Activated naive CD4-positive, alpha-beta T cell treated with anti-CD3 and anti-CD28 coated beads, Interleukin-2, amount 50 U/mL, for 72 hours (primary cell): Measurements from ENCODE around the gene ADGRD1. TPM values are rescaled to one million over a fixed set of nuclear protein-coding genes. Genes with fewer than 3 reads are reported as not detected.

Experiments
- ATAC-seq, 2 donors: fragments of 150-1000 bp; cut with Tn5 transposase; 2 replicates each; pipeline ENCODE4 v1.10.0; 2021; ENCODE audit warnings: mild to moderate bottlenecking in 2 of 2, moderate library complexity in 2 of 2
- DNase-seq, 2 donors: peaks; one replicate each; pipeline ENCODE4 v3.0.0; 2021 to 2022; ENCODE audit warnings: low spot score in 2 of 2
- H3K27ac Mint-ChIP-seq, 2 donors: one replicate each; pipeline ENCODE4 v1.8.0; 2022; ENCODE audit warnings: mild to moderate bottlenecking in 2 of 2, mixed read lengths in 2 of 2
- H3K36me3 Mint-ChIP-seq, 2 donors: one replicate each; pipeline ENCODE4 v1.8.0; 2022; ENCODE audit warnings: mixed read lengths in 2 of 2
- H3K9me3 Mint-ChIP-seq, 2 donors: one replicate each; pipeline ENCODE4 v1.8.0; 2022; ENCODE audit warnings: mixed read lengths in 2 of 2
- total RNA-seq, 2 donors: library from RNA; stranded (reverse); gene quantifications; one replicate each; pipeline ENCODE4 v1.2.3, GENCODE V29; 2022

Gene ADGRD1
- total RNA-seq, 2 donors from 2014 or later, result 0.70 TPM; not detected in 1

DNA sequence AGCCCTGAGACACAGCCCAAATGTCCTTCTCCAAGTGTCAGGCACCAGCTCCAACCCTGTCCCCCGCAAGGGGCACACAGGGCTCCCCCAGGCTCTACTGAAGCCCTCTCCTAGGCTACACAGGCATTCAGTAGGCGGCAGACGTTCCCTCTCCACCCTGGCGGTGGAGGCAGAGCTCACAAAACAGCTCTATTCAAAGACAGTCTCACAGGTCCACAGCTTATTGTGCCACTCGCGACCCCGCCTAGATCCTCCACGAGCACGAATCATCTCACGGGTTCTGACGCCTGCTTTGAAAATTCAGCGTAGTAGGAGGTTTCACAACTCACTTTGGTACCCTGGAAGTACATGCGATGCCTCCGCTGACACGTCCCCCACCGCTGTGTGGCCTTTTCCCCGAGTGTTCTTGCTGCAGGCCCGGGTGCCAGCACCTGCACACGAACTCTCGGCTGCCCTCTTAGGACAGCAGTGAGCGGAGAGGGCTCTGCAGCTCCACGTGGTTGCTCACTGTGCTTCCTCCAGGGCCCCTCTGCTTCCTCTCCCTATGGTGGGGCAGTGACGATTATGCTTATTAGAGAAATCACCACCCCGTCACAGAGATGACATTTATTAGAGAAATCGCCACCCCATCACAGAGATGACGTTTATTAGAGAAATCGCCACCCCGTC, 78.5 kb downstream of the ADGRD1 start:
- ATAC-seq (no peak), DNase-seq (no peak)
- no peaks in the 10 kb centered on the region for H3K36me3 Mint-ChIP-seq
- peaks cover 11% of the 10 kb centered on the region in 2 donors for H3K9me3 Mint-ChIP-seq
- H3K27ac Mint-ChIP-seq, result peak overlapping the region in 1 of 2 donors; percentile 68

GRCh38 chr12:131033486-131033885, 79.8 kb downstream of the ADGRD1 start:
- no peak overlapping the region for H3K27ac Mint-ChIP-seq
- ATAC-seq, result no peak
- H3K9me3 Mint-ChIP-seq, result peaks cover 14 to 15% of the 10 kb centered on the region in 2 donors
- no peak for DNase-seq
- no peaks in the 10 kb centered on the region for H3K36me3 Mint-ChIP-seq

DNA sequence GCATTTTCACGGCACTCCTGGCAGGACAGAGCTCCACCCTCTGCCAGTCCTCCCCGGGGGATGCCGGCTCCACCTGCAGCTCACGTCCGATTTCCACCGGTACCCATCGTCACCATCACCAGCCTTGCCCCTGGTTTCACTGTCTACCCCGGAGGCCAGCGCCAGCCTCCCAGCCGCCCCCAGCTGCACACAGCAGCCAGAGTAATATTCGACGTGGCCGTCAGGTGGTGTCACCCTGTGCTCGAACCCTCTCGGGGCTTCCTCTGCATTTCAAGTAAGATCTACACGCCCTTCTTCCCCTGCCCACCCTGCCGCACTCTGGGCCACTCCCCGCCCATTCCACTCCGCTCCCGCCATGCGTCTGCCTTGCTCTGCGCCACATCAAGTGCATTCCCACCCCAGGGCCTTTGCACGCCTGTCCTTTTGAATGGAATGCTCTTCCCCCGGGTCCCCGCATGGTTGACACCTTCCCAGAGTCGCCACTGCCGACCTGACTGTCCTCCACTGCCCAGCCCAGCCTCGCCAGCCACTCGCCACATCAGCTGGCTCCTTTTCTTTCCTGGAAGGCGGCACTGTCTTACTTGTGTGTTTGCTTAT, 80.3 kb downstream of the ADGRD1 start:
- ATAC-seq (no peak), DNase-seq (no peak)
- no peaks in the 10 kb centered on the region for H3K36me3 Mint-ChIP-seq
- H3K9me3 Mint-ChIP-seq, result peaks cover 14 to 15% of the 10 kb centered on the region in 2 donors
- H3K27ac Mint-ChIP-seq, result no peak overlapping the region

GRCh38 chr12:131034631-131035244, 81.0 kb downstream of the ADGRD1 start:
- no peak for ATAC-seq
- Mint-ChIP-seq H3K9me3 (peaks cover 14 to 15% of the 10 kb centered on the region in 2 donors), H3K27ac (peak overlapping the region in 1 of 2 donors; percentile 22)

DNA sequence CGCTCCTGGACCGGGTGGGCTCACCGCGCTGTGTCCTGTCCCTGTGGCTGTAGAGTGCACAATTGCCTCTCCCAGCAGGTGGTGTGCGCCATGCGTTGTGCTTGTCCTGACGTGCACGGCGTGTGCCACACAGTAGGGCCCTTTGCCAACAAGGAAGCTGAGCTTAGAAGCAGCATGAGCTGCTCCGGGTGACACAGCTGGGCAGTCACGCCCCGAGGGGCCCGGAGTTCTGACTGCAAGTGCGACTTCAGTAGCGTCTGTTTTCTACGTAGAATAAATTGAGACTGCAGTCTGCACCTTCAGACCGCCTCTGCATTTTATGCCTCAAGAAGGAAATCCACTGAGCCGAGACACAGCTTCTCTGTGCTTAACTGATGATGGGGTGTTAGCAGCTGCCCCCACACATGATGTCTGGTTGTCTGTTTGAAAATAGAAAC, 81.6 kb downstream of the ADGRD1 start:
- H3K9me3 Mint-ChIP-seq, result peaks cover 14 to 15% of the 10 kb centered on the region in 2 donors
- no peak for DNase-seq

More at GRCh38 chr12:131034631-131035244, 81.0 kb downstream of the ADGRD1 start:
- H3K36me3 Mint-ChIP-seq, result no peaks in the 10 kb centered on the region
- DNase-seq, result no peak

GRCh38 chr12:131038159-131038558, 84.5 kb downstream of the ADGRD1 start:
- Mint-ChIP-seq H3K36me3 (no peaks in the 10 kb centered on the region), H3K9me3 (peaks cover 14 to 15% of the 10 kb centered on the region in 2 donors), H3K27ac (no peak overlapping the region)
- DNase-seq, result no peak
- no peak for ATAC-seq

More for the DNA sequence above, 81.6 kb downstream of the ADGRD1 start:
- ATAC-seq, result no peak
- H3K36me3 Mint-ChIP-seq, result no peaks in the 10 kb centered on the region
- H3K27ac Mint-ChIP-seq, result peak overlapping the region in 1 of 2 donors; percentile 22

- H3K27ac Mint-ChIP-seq, result no peak overlapping the region
- peaks cover 14 to 15% of the 10 kb centered on the region in 2 donors for H3K9me3 Mint-ChIP-seq
- ATAC-seq (no peak), DNase-seq (no peak)
- no peaks in the 10 kb centered on the region for H3K36me3 Mint-ChIP-seq
Observed at GRCh38 chr12:131038961-131039950, 85.5 kb downstream of the ADGRD1 start.

DNA sequence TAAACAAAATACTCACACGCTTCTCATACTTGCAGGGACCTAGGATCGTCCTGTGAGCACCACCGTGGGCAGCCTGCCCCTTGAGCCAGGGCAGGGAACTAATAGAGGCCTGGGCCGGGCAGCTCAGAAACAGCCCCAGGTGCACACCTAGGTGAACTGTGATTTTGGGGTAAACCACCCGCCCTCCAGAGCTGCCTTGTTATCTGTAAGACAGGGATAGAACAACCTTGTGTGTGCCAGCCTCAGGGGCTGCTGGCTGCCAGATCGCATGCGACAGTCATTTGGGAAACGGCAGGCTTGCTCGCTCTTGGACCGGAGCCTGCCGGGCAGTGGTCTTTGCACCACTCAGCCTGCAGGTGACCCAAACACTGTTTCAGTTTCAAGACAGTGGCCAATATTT, 86.8 kb downstream of the ADGRD1 start:
- Mint-ChIP-seq H3K27ac (no peak overlapping the region), H3K9me3 (peaks cover 14 to 15% of the 10 kb centered on the region in 2 donors), H3K36me3 (no peaks in the 10 kb centered on the region)
- ATAC-seq, result no peak
- no peak for DNase-seq

- ATAC-seq, result no peak
- Mint-ChIP-seq H3K9me3 (peaks cover 11 to 12% of the 10 kb centered on the region in 2 donors), H3K36me3 (no peaks in the 10 kb centered on the region), H3K27ac (no peak overlapping the region)
- DNase-seq, result no peak
Observed at GRCh38 chr12:131041216-131041967, 87.7 kb downstream of the ADGRD1 start.

DNA sequence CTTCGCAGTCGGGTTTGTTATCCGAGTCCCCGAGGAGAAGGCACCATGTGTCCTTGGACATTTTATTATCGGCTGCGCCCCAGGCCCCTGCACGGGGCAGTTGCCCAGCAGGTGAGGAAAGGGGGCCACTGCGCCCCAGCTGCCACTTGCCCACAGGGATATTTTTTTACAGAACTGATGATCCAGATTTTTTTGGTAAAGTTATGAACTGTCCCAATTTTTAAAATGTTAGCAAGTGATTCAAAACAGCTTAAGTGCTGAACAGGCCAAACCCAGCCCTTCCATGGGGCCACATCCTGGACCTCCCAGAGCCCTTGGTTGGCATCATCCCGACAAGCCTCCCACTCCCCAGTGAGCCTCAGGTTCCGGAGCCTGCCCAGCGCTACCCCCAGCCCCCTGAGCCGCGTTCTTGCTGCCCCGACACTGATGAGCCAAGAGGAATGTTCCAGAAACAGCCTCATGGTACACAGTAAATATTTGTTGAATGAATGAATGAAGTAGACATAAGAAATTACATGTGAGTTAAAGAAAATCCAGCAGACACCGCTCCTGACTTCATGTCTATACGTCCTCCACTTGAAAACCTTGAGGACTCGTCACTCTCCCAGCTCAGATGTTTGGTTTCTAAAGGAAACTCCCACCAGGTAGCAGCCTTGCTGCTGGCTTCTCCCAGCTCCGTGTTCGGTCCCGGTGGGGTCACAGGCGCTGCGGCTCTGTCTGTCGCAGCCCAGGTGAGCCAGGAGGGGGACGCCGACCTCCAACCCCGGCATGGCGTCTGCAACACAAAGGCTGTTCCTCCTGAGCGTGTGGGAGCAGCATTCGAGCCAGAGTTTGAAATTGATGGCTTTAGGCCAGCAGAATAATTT, 88.5 kb downstream of the ADGRD1 start:
- Mint-ChIP-seq H3K27ac (no peak overlapping the region), H3K36me3 (no peaks in the 10 kb centered on the region)

DNA sequence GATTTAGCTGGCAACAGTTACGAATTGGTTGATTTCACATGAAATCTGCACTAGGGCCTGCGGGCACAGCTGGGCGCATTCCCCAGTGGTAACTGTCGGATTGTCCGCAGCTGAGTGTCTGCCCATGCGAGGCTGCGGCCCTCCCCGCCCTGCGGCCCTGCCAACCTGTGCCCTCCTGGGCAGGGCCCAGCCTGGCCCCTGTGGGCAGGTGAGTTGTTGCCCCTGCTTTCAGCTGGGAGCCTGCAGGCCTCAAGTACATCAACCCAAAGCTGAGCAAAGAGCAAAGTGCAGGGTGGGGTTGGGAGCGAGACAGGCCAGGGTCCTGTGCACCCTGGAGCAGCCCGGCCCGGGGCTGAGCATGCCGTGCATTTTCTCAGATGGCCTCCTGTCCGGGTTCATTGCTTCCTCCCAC, 89.1 kb downstream of the ADGRD1 start:
- Mint-ChIP-seq H3K27ac (no peak overlapping the region), H3K9me3 (peaks cover under 1 to 2% of the 10 kb centered on the region in 2 donors), H3K36me3 (no peaks in the 10 kb centered on the region)
- DNase-seq (no peak), ATAC-seq (no peak)

More for the DNA sequence above, 88.5 kb downstream of the ADGRD1 start:
- peaks cover 3 to 5% of the 10 kb centered on the region in 2 donors for H3K9me3 Mint-ChIP-seq
- ATAC-seq, result no peak
- no peak for DNase-seq

DNA sequence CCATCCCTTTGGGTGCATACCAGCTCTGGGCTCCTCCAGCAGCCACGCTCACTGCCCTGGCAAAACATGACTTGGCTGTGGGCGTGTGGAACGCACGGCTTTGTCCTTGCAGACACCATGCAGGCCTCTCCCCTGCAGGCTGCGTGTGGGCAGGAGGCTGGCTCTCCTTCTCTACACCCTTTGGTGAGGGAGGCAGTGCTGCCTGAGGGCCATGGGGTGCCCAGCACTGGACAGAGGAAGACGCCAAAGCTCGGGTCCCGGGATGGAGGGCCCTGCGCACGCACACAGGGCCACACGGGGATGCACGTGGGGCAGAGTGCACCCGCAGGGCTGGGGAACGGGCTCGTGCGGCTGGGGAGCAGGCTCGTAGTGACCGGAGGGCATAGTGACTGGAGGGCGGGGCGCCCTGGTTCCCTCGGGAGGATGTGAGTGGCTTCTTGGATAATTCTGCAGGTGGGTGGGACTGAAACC, 89.7 kb downstream of the ADGRD1 start:
- DNase-seq (no peak), ATAC-seq (no peak)
- Mint-ChIP-seq H3K9me3 (no peaks in the 10 kb centered on the region), H3K36me3 (no peaks in the 10 kb centered on the region), H3K27ac (no peak overlapping the region)

- H3K9me3 Mint-ChIP-seq, result no peaks in the 10 kb centered on the region
- no peak for DNase-seq
Observed at GRCh38 chr12:131044136-131044535, 90.4 kb downstream of the ADGRD1 start.

GRCh38 chr12:131044760-131045381, 91.2 kb downstream of the ADGRD1 start:
- ATAC-seq, result no peak
- no peak overlapping the region for H3K27ac Mint-ChIP-seq
- H3K9me3 Mint-ChIP-seq, result no peaks in the 10 kb centered on the region
- H3K36me3 Mint-ChIP-seq, result no peaks in the 10 kb centered on the region
- no peak for DNase-seq

More at GRCh38 chr12:131044136-131044535, 90.4 kb downstream of the ADGRD1 start:
- ATAC-seq, result no peak
- H3K36me3 Mint-ChIP-seq, result no peaks in the 10 kb centered on the region
- H3K27ac Mint-ChIP-seq, result no peak overlapping the region
